ENCODE measurements around the gene PINLYP.

GRCh38 chr19:43622956-43623355 is 47.4 kb downstream of the PINLYP start:
- TF ChIP-seq POLR2AphosphoS5 (IDR thresholded peaks at IDR 0.05; ENCODE audit: low read depth) = no peak
- no peak for TF ChIP-seq CREB1 (CRISPR knock-in tag; IDR thresholded peaks at IDR 0.05; ENCODE audit: low read depth)
- TF ChIP-seq EZH2 (IDR thresholded peaks at IDR 0.05; ENCODE audit: low read depth, unreplicated experiment) = no peak
- no peak for TF ChIP-seq EZH2phosphoT487 (IDR thresholded peaks at IDR 0.05; ENCODE audit: unreplicated experiment)
- no peak for TF ChIP-seq CTCF (conservative IDR thresholded peaks at IDR 0.05; ENCODE audit: low read depth in 2 of 2)
- no peak for TF ChIP-seq REST (IDR thresholded peaks at IDR 0.05; ENCODE audit: unreplicated experiment)
- TF ChIP-seq STAT1 (IDR thresholded peaks at IDR 0.05; ENCODE audit: unreplicated experiment) = no peak

Measured in GM23338 (cell line).